Measurements from ENCODE around the gene ZNRF3. TPM values are rescaled to one million over a fixed set of nuclear protein-coding genes. Genes with fewer than 3 reads are reported as not detected.

The ZNRF3 gene
- polyA plus RNA-seq, 1 donor (not counting 4 experiments of a cell fraction or from before 2014, with no cell fraction given) = 2.6 TPM

- FAIRE-seq (peak; percentile 44), DNase-seq (ENCODE audit: low read depth, low spot score) (no peak)
- no peaks in the 10 kb centered on the region for H3K9me3 ChIP-seq (ENCODE audit: control insufficient read depth, low read depth, low read length)
- H3K79me2 ChIP-seq (ENCODE audit: control insufficient read depth, insufficient read depth, low read length) = peaks cover 19% of the 10 kb centered on the region
- H2AFZ ChIP-seq (ENCODE audit: control insufficient read depth, low read length) = no peak overlapping the region
- H3K4me2 ChIP-seq (ENCODE audit: control insufficient read depth, extremely low read depth, insufficient read depth, low read depth, low read length) = peak overlapping the region; percentile 73
- TF ChIP-seq EZH2 (IDR thresholded peaks at IDR 0.05; ENCODE audit: low read length) (no peak), CTCF (optimal IDR thresholded peaks at IDR 0.05 in 1 of 3, IDR thresholded peaks at IDR 0.05 in 1 of 3, conservative IDR thresholded peaks at IDR 0.05 in 1 of 3; ENCODE audit: extremely low read depth in 1 of 3, insufficient read depth in 2 of 3, low read length in 3 of 3) (no peak)
- H3K9ac ChIP-seq (ENCODE audit: control insufficient read depth, extremely low read depth, insufficient read depth, low read length) = peak overlapping the region; percentile 20
- H3K27me3 ChIP-seq (ENCODE audit: control insufficient read depth, extremely low read depth, insufficient read depth, low read length) = no peaks in the 10 kb centered on the region
- peak overlapping the region in 1 of 3 experiments; percentile 22 for H3K4me3 ChIP-seq (ENCODE audit: control insufficient read depth in 2 of 3, extremely low read depth in 1 of 3, insufficient read depth in 2 of 3, low read depth in 1 of 3, low read length in 3 of 3)
- no peaks in the 10 kb centered on the region for H4K20me1 ChIP-seq (ENCODE audit: control insufficient read depth, extremely low read depth, insufficient read depth, low read length)
- no peaks in the 10 kb centered on the region for H3K36me3 ChIP-seq (ENCODE audit: control insufficient read depth in 2 of 2, extremely low read depth in 1 of 2, insufficient read depth in 2 of 2, low read length in 2 of 2)
- H3K27ac ChIP-seq (ENCODE audit: control insufficient read depth, insufficient read depth, low read length) = peak overlapping the region; percentile 43
- dilution Hi-C loops (cut with MboI; ENCODE audit: extremely low pct_ligation_motif_present, low sequenced_read_pairs) = no loop called here
- H3K4me1 ChIP-seq (ENCODE audit: control insufficient read depth, extremely low read depth, insufficient read depth, low read length) = peaks cover 55% of the 10 kb centered on the region
- H3K9me1 ChIP-seq (ENCODE audit: control insufficient read depth, extremely low read depth, insufficient read depth, low read length) = peaks cover under 1% of the 10 kb centered on the region
These were observed 20.4 kb downstream of the ZNRF3 start for GRCh38 chr22:28903729-28904128.

- Histone ChIP-seq H3K9me1 (ENCODE audit: control insufficient read depth, extremely low read depth, insufficient read depth, low read length) (peaks cover 3% of the 10 kb centered on the region), H3K9me3 (ENCODE audit: control insufficient read depth, low read depth, low read length) (no peaks in the 10 kb centered on the region), H4K20me1 (ENCODE audit: control insufficient read depth, extremely low read depth, insufficient read depth, low read length) (no peaks in the 10 kb centered on the region), H3K9ac (ENCODE audit: control insufficient read depth, extremely low read depth, insufficient read depth, low read length) (peak overlapping the region; percentile 20), H2AFZ (ENCODE audit: control insufficient read depth, low read length) (no peak overlapping the region), H3K36me3 (ENCODE audit: control insufficient read depth in 2 of 2, extremely low read depth in 1 of 2, insufficient read depth in 2 of 2, low read length in 2 of 2) (no peaks in the 10 kb centered on the region), H3K79me2 (ENCODE audit: control insufficient read depth, insufficient read depth, low read length) (peaks cover 19% of the 10 kb centered on the region), H3K27me3 (ENCODE audit: control insufficient read depth, extremely low read depth, insufficient read depth, low read length) (no peaks in the 10 kb centered on the region), H3K4me3 (ENCODE audit: control insufficient read depth in 2 of 3, extremely low read depth in 1 of 3, insufficient read depth in 2 of 3, low read depth in 1 of 3, low read length in 3 of 3) (peak overlapping the region in 2 of 3 experiments; percentile 21 to 22), H3K27ac (ENCODE audit: control insufficient read depth, insufficient read depth, low read length) (peak overlapping the region; percentile 43), H3K4me1 (ENCODE audit: control insufficient read depth, extremely low read depth, insufficient read depth, low read length) (peaks cover 55% of the 10 kb centered on the region), H3K4me2 (ENCODE audit: control insufficient read depth, extremely low read depth, insufficient read depth, low read depth, low read length) (peak overlapping the region; percentile 73)
- dilution Hi-C loops (cut with MboI; ENCODE audit: extremely low pct_ligation_motif_present, low sequenced_read_pairs) = no loop called here
- no peak for TF ChIP-seq CTCF (optimal IDR thresholded peaks at IDR 0.05 in 1 of 3, IDR thresholded peaks at IDR 0.05 in 1 of 3, conservative IDR thresholded peaks at IDR 0.05 in 1 of 3; ENCODE audit: extremely low read depth in 1 of 3, insufficient read depth in 2 of 3, low read length in 3 of 3)
- no peak for TF ChIP-seq EZH2 (IDR thresholded peaks at IDR 0.05; ENCODE audit: low read length)
- FAIRE-seq = peak; percentile 60
- DNase-seq (ENCODE audit: low read depth, low spot score) = no peak
These were observed 21.0 kb downstream of the ZNRF3 start for GRCh38 chr22:28904211-28904896.
